Liver (tissue), 9 donors: ENCODE measurements around the gene NT5DC2. TPM values are rescaled to one million over a fixed set of nuclear protein-coding genes. Genes with fewer than 3 reads are reported as not detected.

Experiments
- DNase-seq: peaks from one replicate; pipeline ENCODE4 v3.0.0-alpha.2; 2017; ENCODE audit warnings: low spot score
- H3K27ac ChIP-seq, 2 donors: one replicate each; pipeline ENCODE4 v1.7.0; 2013; ENCODE audit warnings: inconsistent platforms in 2 of 2, low read length in 2 of 2, control low read depth in 1 of 2, low read depth in 1 of 2, mild to moderate bottlenecking in 1 of 2
- H3K27me3 ChIP-seq, 4 donors: one replicate each; pipeline versions ENCODE4 v1.6.1 to v1.7.0; 2013; ENCODE audit warnings: low read length in 3 of 4, inconsistent platforms in 1 of 4, mild to moderate bottlenecking in 1 of 4, moderate library complexity in 1 of 4; ENCODE audit not compliant: control insufficient read depth in 4 of 4, insufficient read depth in 4 of 4
- H3K36me3 ChIP-seq, 4 donors: one replicate each; pipeline versions ENCODE4 v1.6.1 to v1.7.0; 2013; ENCODE audit warnings: low read length in 3 of 4, mild to moderate bottlenecking in 3 of 4, low read depth in 1 of 4, moderate library complexity in 1 of 4; ENCODE audit not compliant: control insufficient read depth in 4 of 4, insufficient read depth in 3 of 4
- H3K4me1 ChIP-seq, 4 donors: one replicate each; pipeline versions ENCODE4 v1.6.1 to v1.7.0; 2013; ENCODE audit warnings: low read length in 3 of 4, mild to moderate bottlenecking in 3 of 4, moderate library complexity in 1 of 4; ENCODE audit not compliant: control insufficient read depth in 4 of 4, insufficient read depth in 4 of 4
- H3K4me3 ChIP-seq, 3 donors: one replicate each; pipeline versions ENCODE4 v1.6.1 to v1.7.0; 2013; ENCODE audit warnings: low read length in 3 of 3, control low read depth in 1 of 3, low read depth in 1 of 3, mild to moderate bottlenecking in 1 of 3
- H3K9ac ChIP-seq, 2 donors: one replicate each; pipeline ENCODE4 v1.7.0; 2013; ENCODE audit warnings: low read length in 2 of 2, mild to moderate bottlenecking in 2 of 2, moderate library complexity in 2 of 2, control low read depth in 1 of 2, low read depth in 1 of 2
- H3K9me3 ChIP-seq, 4 donors: one replicate each; pipeline versions ENCODE4 v1.6.1 to v1.7.0; 2013; ENCODE audit warnings: low read length in 3 of 4; ENCODE audit not compliant: control insufficient read depth in 4 of 4
- EGR1 ChIP-seq, 2 donors: IDR thresholded peaks; 2 replicates each; pipeline ENCODE4 v1.6.1; 2016 to 2018; ENCODE audit warnings: antibody characterized with exemption in 2 of 2, low read depth in 2 of 2
- FOXA1 ChIP-seq: IDR thresholded peaks from 2 replicates; pipeline ENCODE4 v1.6.1; 2016; ENCODE audit warnings: antibody characterized with exemption
- FOXA2 ChIP-seq: IDR thresholded peaks from 2 replicates; pipeline ENCODE4 v1.6.1; 2016; ENCODE audit warnings: antibody characterized with exemption
- GABPA ChIP-seq, 2 donors: IDR thresholded peaks in 1 of 2; conservative IDR thresholded peaks in 1 of 2; 2 replicates each; pipeline ENCODE4 v1.6.1; 2016; ENCODE audit warnings: antibody characterized with exemption in 2 of 2, mild to moderate bottlenecking in 1 of 2, moderate library complexity in 1 of 2
- HNF4A ChIP-seq, 2 donors: conservative IDR thresholded peaks; 2 replicates each; pipeline ENCODE4 v1.6.1; 2016; ENCODE audit warnings: antibody characterized with exemption in 2 of 2, mild to moderate bottlenecking in 2 of 2
- HNF4G ChIP-seq: IDR thresholded peaks from 2 replicates; pipeline ENCODE4 v1.6.1; 2016; ENCODE audit warnings: antibody characterized with exemption
- RAD21 ChIP-seq, 2 donors: IDR thresholded peaks; 2 replicates each; pipeline ENCODE4 v1.6.1; 2016; ENCODE audit warnings: antibody characterized with exemption in 2 of 2, mild to moderate bottlenecking in 2 of 2
- RXRA ChIP-seq, 2 donors: IDR thresholded peaks; 2 replicates each; pipeline ENCODE4 v1.6.1; 2017 to 2018; ENCODE audit warnings: antibody characterized with exemption in 2 of 2, mild to moderate bottlenecking in 1 of 2
- TAF1 ChIP-seq: conservative IDR thresholded peaks from 2 replicates; pipeline ENCODE4 v1.6.1; 2016; ENCODE audit warnings: antibody characterized with exemption, mild to moderate bottlenecking
- YY1 ChIP-seq: IDR thresholded peaks from 2 replicates; pipeline ENCODE4 v1.6.1; 2016; ENCODE audit warnings: antibody characterized with exemption, mild to moderate bottlenecking
- WGBS: extraction: QIAGEN DNeasy Blood & Tissue Kit; methylation state at CpG from one replicate; pipeline ENCODE4 v1.1.7; 2013; 5-methylcytosine and 5-hydroxymethylcytosine counted together
- polyA plus RNA-seq, 2 donors: library from polyadenylated mRNA; stranded (reverse) in 1 of 2; unstranded in 1 of 2; fragments of 200-250 nt in 1 of 2; fragments of >200 nt in 1 of 2; fragmentation: Nextera tagmentation in 1 of 2; extraction: Ambion mirVana in 1 of 2; gene quantifications; one replicate each; pipeline versions ENCODE4 v1.2.1 to v1.2.3, GENCODE V29; 2013 to 2015
- total RNA-seq, 2 donors: library from RNA; depleted of rRNA; stranded (reverse); fragments of >200 nt; gene quantifications; one replicate each; pipeline ENCODE4 v1.2.3, GENCODE V29; 2014
- TF ChIP-seq, protein P1 (sequence below): IDR thresholded peaks from 2 replicates; pipeline ENCODE4 v1.6.1; 2016; ENCODE audit warnings: antibody characterized with exemption
- TF ChIP-seq, protein P2 (sequence below): fragments of 150-350 bp; IDR thresholded peaks from 2 replicates; pipeline ENCODE4 v1.5.1; 2017; ENCODE audit warnings: improper control_type of control experiment, low read depth, low read length; ENCODE audit not compliant: missing input control
- TF ChIP-seq, protein P3 (sequence below): IDR thresholded peaks from 2 replicates; pipeline ENCODE4 v1.6.1; 2016; ENCODE audit warnings: antibody characterized with exemption
- TF ChIP-seq, protein P4 (sequence below): IDR thresholded peaks from 2 replicates; pipeline ENCODE4 v1.6.1; 2016; ENCODE audit warnings: antibody characterized with exemption
- donor health status: healthy.
- donor health status: healthy.
- donor health status: healthy.
- donor health status: healthy.
- donor health status: healthy.

Gene NT5DC2
- total and polyA plus RNA-seq, 4 donors: 2.8 to 20.9 (median 3.1) TPM

DNA sequence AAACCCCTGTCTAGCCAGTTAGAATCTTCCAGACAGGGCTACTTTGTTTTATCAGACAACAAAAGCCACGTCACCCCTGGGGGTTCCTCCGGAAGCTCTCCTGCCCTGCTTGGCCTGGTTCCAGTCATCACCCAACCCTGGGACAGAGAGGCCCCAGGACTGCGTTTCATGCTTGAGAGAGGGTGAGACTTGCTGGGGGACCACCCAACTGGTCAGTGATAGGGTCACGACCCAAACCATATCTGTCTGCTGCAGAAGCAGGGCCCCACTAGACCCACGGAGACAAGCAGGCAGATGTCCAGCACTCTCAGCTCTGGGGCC is 1.2 kb downstream of the NT5DC2 start:
- Histone ChIP-seq H3K36me3 (no peaks in the 10 kb centered on the region), H3K9me3 (no peaks in the 10 kb centered on the region), H3K27me3 (no peaks in the 10 kb centered on the region), H3K4me3 (peak overlapping the region in 1 of 3 donors; percentile 47), H3K4me1 (peaks cover 3 to 14% (median 9%) of the 10 kb centered on the region in 4 donors), H3K27ac (no peak overlapping the region), H3K9ac (no peak overlapping the region)
- peak; percentile 59 for DNase-seq
- WGBS: 65% methylated on average over 5 of the region's 5 CpGs
- TF ChIP-seq HNF4G (no peak), GABPA (IDR thresholded peaks at IDR 0.05 in 1 of 2, conservative IDR thresholded peaks at IDR 0.05 in 1 of 2) (no peak), YY1 (no peak), FOXA1 (no peak), RAD21 (IDR thresholded peaks at IDR 0.05) (no peak), FOXA2 (no peak), HNF4A (conservative IDR thresholded peaks at IDR 0.05) (no peak), RXRA (IDR thresholded peaks at IDR 0.05) (no peak), TAF1 (no peak), EGR1 (IDR thresholded peaks at IDR 0.05; ENCODE audit: low read depth in 2 of 2) (no peak)
- TF ChIP-seq, protein P1, sequence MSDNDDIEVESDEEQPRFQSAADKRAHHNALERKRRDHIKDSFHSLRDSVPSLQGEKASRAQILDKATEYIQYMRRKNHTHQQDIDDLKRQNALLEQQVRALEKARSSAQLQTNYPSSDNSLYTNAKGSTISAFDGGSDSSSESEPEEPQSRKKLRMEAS: no peak
- TF ChIP-seq, protein P2, sequence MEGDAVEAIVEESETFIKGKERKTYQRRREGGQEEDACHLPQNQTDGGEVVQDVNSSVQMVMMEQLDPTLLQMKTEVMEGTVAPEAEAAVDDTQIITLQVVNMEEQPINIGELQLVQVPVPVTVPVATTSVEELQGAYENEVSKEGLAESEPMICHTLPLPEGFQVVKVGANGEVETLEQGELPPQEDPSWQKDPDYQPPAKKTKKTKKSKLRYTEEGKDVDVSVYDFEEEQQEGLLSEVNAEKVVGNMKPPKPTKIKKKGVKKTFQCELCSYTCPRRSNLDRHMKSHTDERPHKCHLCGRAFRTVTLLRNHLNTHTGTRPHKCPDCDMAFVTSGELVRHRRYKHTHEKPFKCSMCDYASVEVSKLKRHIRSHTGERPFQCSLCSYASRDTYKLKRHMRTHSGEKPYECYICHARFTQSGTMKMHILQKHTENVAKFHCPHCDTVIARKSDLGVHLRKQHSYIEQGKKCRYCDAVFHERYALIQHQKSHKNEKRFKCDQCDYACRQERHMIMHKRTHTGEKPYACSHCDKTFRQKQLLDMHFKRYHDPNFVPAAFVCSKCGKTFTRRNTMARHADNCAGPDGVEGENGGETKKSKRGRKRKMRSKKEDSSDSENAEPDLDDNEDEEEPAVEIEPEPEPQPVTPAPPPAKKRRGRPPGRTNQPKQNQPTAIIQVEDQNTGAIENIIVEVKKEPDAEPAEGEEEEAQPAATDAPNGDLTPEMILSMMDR: no peak
- TF ChIP-seq, protein P3, sequence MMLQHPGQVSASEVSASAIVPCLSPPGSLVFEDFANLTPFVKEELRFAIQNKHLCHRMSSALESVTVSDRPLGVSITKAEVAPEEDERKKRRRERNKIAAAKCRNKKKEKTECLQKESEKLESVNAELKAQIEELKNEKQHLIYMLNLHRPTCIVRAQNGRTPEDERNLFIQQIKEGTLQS: no peak
- TF ChIP-seq, protein P4, sequence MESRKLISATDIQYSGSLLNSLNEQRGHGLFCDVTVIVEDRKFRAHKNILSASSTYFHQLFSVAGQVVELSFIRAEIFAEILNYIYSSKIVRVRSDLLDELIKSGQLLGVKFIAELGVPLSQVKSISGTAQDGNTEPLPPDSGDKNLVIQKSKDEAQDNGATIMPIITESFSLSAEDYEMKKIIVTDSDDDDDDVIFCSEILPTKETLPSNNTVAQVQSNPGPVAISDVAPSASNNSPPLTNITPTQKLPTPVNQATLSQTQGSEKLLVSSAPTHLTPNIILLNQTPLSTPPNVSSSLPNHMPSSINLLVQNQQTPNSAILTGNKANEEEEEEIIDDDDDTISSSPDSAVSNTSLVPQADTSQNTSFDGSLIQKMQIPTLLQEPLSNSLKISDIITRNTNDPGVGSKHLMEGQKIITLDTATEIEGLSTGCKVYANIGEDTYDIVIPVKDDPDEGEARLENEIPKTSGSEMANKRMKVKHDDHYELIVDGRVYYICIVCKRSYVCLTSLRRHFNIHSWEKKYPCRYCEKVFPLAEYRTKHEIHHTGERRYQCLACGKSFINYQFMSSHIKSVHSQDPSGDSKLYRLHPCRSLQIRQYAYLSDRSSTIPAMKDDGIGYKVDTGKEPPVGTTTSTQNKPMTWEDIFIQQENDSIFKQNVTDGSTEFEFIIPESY: no peak

DNA sequence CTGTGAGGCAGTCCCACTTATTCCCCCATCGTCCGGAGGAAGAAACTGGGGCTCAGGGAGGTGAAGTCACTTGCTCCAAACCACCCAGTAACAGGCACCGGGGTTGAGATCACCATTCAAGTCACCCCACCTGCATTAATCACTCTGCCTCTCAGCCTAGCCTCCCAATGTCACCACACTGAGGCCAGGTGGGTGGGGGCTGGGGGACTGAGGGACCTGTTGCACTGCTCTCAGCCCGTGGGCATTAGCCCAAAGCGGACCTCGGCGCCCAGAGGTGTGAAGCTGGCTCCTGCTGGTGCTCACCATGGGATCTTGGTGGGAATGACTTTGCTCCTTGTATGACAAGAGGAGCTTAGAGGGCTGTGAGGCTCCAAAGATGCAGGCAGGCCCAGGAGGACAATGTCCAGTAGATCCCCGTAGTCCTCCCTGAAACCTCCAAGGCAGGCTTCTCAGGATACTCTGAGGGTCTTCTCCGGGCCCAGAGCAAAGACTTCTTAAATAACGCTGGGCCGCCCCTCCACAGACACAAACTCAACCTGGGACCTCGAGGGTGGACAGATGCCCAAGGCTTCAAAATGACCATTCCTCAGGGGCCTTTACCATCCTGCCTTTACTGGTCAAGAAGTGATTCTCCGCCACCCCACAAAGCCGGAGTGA is 1.7 kb downstream of the NT5DC2 start:
- Histone ChIP-seq H3K9ac (no peak overlapping the region), H3K9me3 (no peaks in the 10 kb centered on the region), H3K4me3 (no peak overlapping the region), H3K4me1 (peaks cover 3 to 9% (median 6%) of the 10 kb centered on the region in 4 donors), H3K27ac (no peak overlapping the region), H3K27me3 (no peaks in the 10 kb centered on the region), H3K36me3 (no peaks in the 10 kb centered on the region)
- DNase-seq: no peak
- 94% methylated on average over 14 of the region's 14 CpGs for WGBS
- no peak for TF ChIP-seq RAD21 (IDR thresholded peaks at IDR 0.05)
